H1 (cell line): ENCODE results near the gene PHLPP2. TPM values are rescaled to one million over a fixed set of nuclear protein-coding genes. Genes with fewer than 3 reads are reported as not detected.

Experiments used
- CTCF ChIA-PET: fragments of 300-600 bp; sonication (Branson Sonifier 250); formaldehyde crosslinking; loops from one replicate; lab custom pipeline; 2021; ENCODE audit not compliant: partially characterized antibody; lab: Charles Lee
- POLR2A ChIA-PET: fragments of 300-600 bp; sonication (Branson Sonifier 250); formaldehyde crosslinking; loops from one replicate; lab custom pipeline; 2021; ENCODE audit warnings: inconsistent platforms; ENCODE audit not compliant: partially characterized antibody; lab: Charles Lee
- DNase-seq, 2 experiments: peaks; one replicate each; pipeline versions ENCODE4 v3.0.0 to v3.0.0-alpha.2; 2010 to 2022; ENCODE audit warnings: low spot score in 2 of 2, low read depth in 1 of 2, mixed read lengths in 1 of 2
- FAIRE-seq: peaks from 2 replicates; lab custom pipeline; 2011; peaks lifted over from hg19 to GRCh38; lab: Jason Lieb, UNC
- H2AFZ ChIP-seq: 2 replicates; pipeline ENCODE4 v1.8.1; 2012; ENCODE audit warnings: low read length, inconsistent platforms
- H2AK5ac ChIP-seq: 2 replicates; pipeline ENCODE4 v1.6.1; 2013; ENCODE audit warnings: low read depth, low read length
- H2BK120ac ChIP-seq: replicated peaks from 2 replicates; pipeline ENCODE3; 2013; ENCODE audit warnings: low read depth, low read length, inconsistent platforms
- H2BK12ac ChIP-seq: 2 replicates; pipeline ENCODE4 v1.6.1; 2013; ENCODE audit warnings: low read depth, low read length
- H2BK15ac ChIP-seq: 2 replicates; pipeline ENCODE4 v1.6.1; 2013; ENCODE audit warnings: low read length
- H2BK20ac ChIP-seq: 2 replicates; pipeline ENCODE4 v1.6.1; 2013; ENCODE audit warnings: low read length
- H2BK5ac ChIP-seq: 2 replicates; pipeline ENCODE4 v1.6.1; 2013; ENCODE audit warnings: low read depth, low read length
- H3K14ac ChIP-seq: 2 replicates; pipeline ENCODE4 v1.6.1; 2013; ENCODE audit warnings: inconsistent platforms; ENCODE audit not compliant: insufficient read length
- H3K18ac ChIP-seq: 2 replicates; pipeline ENCODE4 v1.6.1; 2013; ENCODE audit warnings: low read length; ENCODE audit errors: extremely low read depth
- H3K23ac ChIP-seq: 2 replicates; pipeline ENCODE4 v1.6.1; 2013; ENCODE audit warnings: inconsistent platforms; ENCODE audit not compliant: insufficient read length
- H3K23me2 ChIP-seq: 2 replicates; pipeline ENCODE4 v1.6.1; 2013; ENCODE audit warnings: low read depth, low read length
- H3K27ac ChIP-seq: 2 replicates; pipeline ENCODE4 v1.6.1; 2011; ENCODE audit warnings: low read depth, low read length, inconsistent platforms
- H3K27me3 ChIP-seq, 4 experiments: replicated peaks in 1 of 4; 1 replicate in 1 of 4; 2 replicates in 3 of 4; pipeline versions ENCODE4 v1.6.1 to v1.8.1; 2011 to 2013; ENCODE audit warnings: low read length in 3 of 4, mild to moderate bottlenecking in 3 of 4, inconsistent platforms in 2 of 4, mixed read lengths in 2 of 4, moderate library complexity in 1 of 4; ENCODE audit not compliant: control insufficient read depth in 3 of 4, insufficient read depth in 3 of 4; ENCODE audit errors: extremely low read depth in 1 of 4
- H3K36me3 ChIP-seq, 4 experiments: 2 replicates each; pipeline versions ENCODE4 v1.6.1 to v1.8.1; 2011 to 2013; ENCODE audit warnings: mild to moderate bottlenecking in 4 of 4, low read length in 3 of 4, moderate library complexity in 2 of 4, control low read depth in 1 of 4, inconsistent platforms in 1 of 4; ENCODE audit not compliant: insufficient read depth in 4 of 4, control insufficient read depth in 2 of 4
- H3K4ac ChIP-seq: replicated peaks from 2 replicates; pipeline ENCODE3; 2013; ENCODE audit warnings: low read length, low read depth, mixed read lengths, inconsistent platforms; ENCODE audit not compliant: insufficient read length
- H3K4me1 ChIP-seq, 4 experiments: replicated peaks in 1 of 4; 1 replicate in 1 of 4; 2 replicates in 3 of 4; pipeline versions ENCODE4 v1.6.1 to v1.8.1; 2011 to 2013; ENCODE audit warnings: low read length in 3 of 4, inconsistent platforms in 2 of 4, mixed read lengths in 1 of 4; ENCODE audit not compliant: insufficient read depth in 4 of 4, control insufficient read depth in 3 of 4
- H3K4me2 ChIP-seq, 2 experiments: 2 replicates each; pipeline versions ENCODE4 v1.6.1 to v1.8.1; 2011 to 2013; ENCODE audit warnings: low read depth in 2 of 2, low read length in 2 of 2, control low read depth in 1 of 2, inconsistent platforms in 1 of 2, mild to moderate bottlenecking in 1 of 2; ENCODE audit not compliant: insufficient read depth in 1 of 2
- H3K4me3 ChIP-seq, 4 experiments: fragments of 200-600, 300-600 bp in 1 of 4; sonication (generic), shearing (Covaris generic), sonication (Bioruptor Twin) in 1 of 4; 2 replicates each; pipeline versions ENCODE4 v1.5.1 to v1.8.1; 2011 to 2016; ENCODE audit warnings: low read length in 4 of 4, low read depth in 3 of 4, control low read depth in 2 of 4, inconsistent platforms in 2 of 4, mild to moderate bottlenecking in 2 of 4, mixed read lengths in 1 of 4, moderate library complexity in 1 of 4; ENCODE audit not compliant: insufficient read depth in 2 of 4; ENCODE audit errors: extremely low read depth in 1 of 4
- H3K56ac ChIP-seq: replicated peaks from 2 replicates; pipeline ENCODE3; 2013; ENCODE audit warnings: low read depth, mild to moderate bottlenecking, mixed read lengths, low read length, inconsistent platforms; ENCODE audit not compliant: insufficient read length
- H3K79me1 ChIP-seq: 2 replicates; pipeline ENCODE4 v1.6.1; 2013; ENCODE audit warnings: low read depth, low read length, control low read depth
- H3K79me2 ChIP-seq, 2 experiments: 2 replicates each; pipeline versions ENCODE4 v1.6.1 to v1.8.1; 2012 to 2013; ENCODE audit warnings: low read length in 2 of 2, mild to moderate bottlenecking in 2 of 2, inconsistent platforms in 1 of 2; ENCODE audit not compliant: insufficient read depth in 2 of 2, control insufficient read depth in 1 of 2
- H3K9ac ChIP-seq, 4 experiments: replicated peaks in 1 of 4; 1 replicate in 1 of 4; 2 replicates in 3 of 4; pipeline versions ENCODE4 v1.6.1 to v1.8.1; 2011 to 2013; ENCODE audit warnings: low read depth in 3 of 4, low read length in 3 of 4, control low read depth in 2 of 4, mild to moderate bottlenecking in 2 of 4, moderate library complexity in 2 of 4, inconsistent platforms in 1 of 4; ENCODE audit errors: extremely low read depth in 1 of 4
- H3K9me3 ChIP-seq, 2 experiments: 2 replicates each; pipeline versions ENCODE4 v1.6.1 to v1.8.1; 2012 to 2013; ENCODE audit warnings: mild to moderate bottlenecking in 2 of 2, moderate library complexity in 2 of 2, control low read depth in 1 of 2, inconsistent platforms in 1 of 2, low read depth in 1 of 2, low read length in 1 of 2, mixed read lengths in 1 of 2; ENCODE audit not compliant: insufficient read depth in 2 of 2
- H4K20me1 ChIP-seq, 2 experiments: replicated peaks in 1 of 2; 2 replicates each; pipeline versions ENCODE3 to v1.8.1; 2011 to 2013; ENCODE audit warnings: inconsistent platforms in 2 of 2, low read length in 2 of 2, mild to moderate bottlenecking in 1 of 2; ENCODE audit not compliant: insufficient read depth in 2 of 2, control insufficient read depth in 1 of 2
- H4K5ac ChIP-seq: 2 replicates; pipeline ENCODE4 v1.6.1; 2013; ENCODE audit warnings: low read length, low read depth, mixed read lengths, inconsistent platforms; ENCODE audit not compliant: insufficient read length
- H4K8ac ChIP-seq: 2 replicates; pipeline ENCODE4 v1.8.0; 2013; ENCODE audit warnings: mild to moderate bottlenecking, moderate library complexity, low read length, inconsistent platforms; ENCODE audit not compliant: insufficient read depth; ENCODE audit errors: extremely low read depth
- H4K91ac ChIP-seq: replicated peaks from 2 replicates; pipeline ENCODE3; 2013; ENCODE audit warnings: low read length, mixed read lengths, inconsistent platforms; ENCODE audit not compliant: insufficient read length
- CEBPB ChIP-seq: IDR thresholded peaks from 2 replicates; pipeline ENCODE4 v1.6.1; 2012; ENCODE audit warnings: low read depth, low read length
- CHD2 ChIP-seq: IDR thresholded peaks from 2 replicates; pipeline ENCODE4 v1.6.1; 2012; ENCODE audit warnings: low read length, improper control_type of control experiment
- EGR1 ChIP-seq: IDR thresholded peaks from 2 replicates; pipeline ENCODE4 v1.6.1; 2011; ENCODE audit warnings: low read depth, low read length, borderline replicate concordance
- NRF1 ChIP-seq: IDR thresholded peaks from 2 replicates; pipeline ENCODE4 v1.6.1; 2011; ENCODE audit warnings: mild to moderate bottlenecking, low read depth, low read length, improper control_type of control experiment
- POLR2A ChIP-seq, 2 experiments: IDR thresholded peaks; 1 replicate in 1 of 2; 2 replicates in 1 of 2; pipeline ENCODE4 v1.6.1; 2011; ENCODE audit warnings: low read depth in 2 of 2, low read length in 2 of 2, mild to moderate bottlenecking in 2 of 2; ENCODE audit errors: control extremely low read depth in 1 of 2
- WGBS, 2 experiments: shearing (Covaris generic) in 1 of 2; methylation state at CpG; one replicate each; pipeline versions ENCODE4 v1.1.6 to v1.1.7; 2013 to 2015; ENCODE audit warnings: low lambda C conversion rate in 2 of 2, mixed read lengths in 2 of 2, inconsistent platforms in 1 of 2, low coverage in 1 of 2, missing lambda C conversion rate in 1 of 2; ENCODE audit not compliant: insufficient replicate concordance in 2 of 2, insufficient coverage in 1 of 2, insufficient read length in 1 of 2; ENCODE audit errors: extremely low coverage in 1 of 2, missing lambda C conversion rate in 1 of 2; 5-methylcytosine and 5-hydroxymethylcytosine counted together
- long read RNA-seq, 2 experiments: library from RNA in 1 of 2; library from capped mRNA in 1 of 2; stranded (forward); transcript quantifications; one replicate each; pipeline ENCODE4 v2.0.0, GENCODE V29; 2021; ENCODE audit warnings: inconsistent platforms in 1 of 2
- polyA minus RNA-seq, 3 experiments: library from RNA; depleted of rRNA, polyadenylated mRNA; stranded (reverse); fragments of >200 nt; gene quantifications; 1 replicate in 2 of 3; 2 replicates in 1 of 3; pipeline ENCODE4 v1.2.3, GENCODE V29; 2011
- polyA plus RNA-seq, 7 experiments: library from polyadenylated mRNA; depleted of rRNA in 3 of 7; stranded (reverse) in 5 of 7; unstranded in 2 of 7; fragments of >200 nt in 5 of 7; fragments of 200-250 nt in 2 of 7; gene quantifications; 1 replicate in 5 of 7; 2 replicates in 1 of 7; 4 replicates in 1 of 7; pipeline versions ENCODE4 v1.2.1 to v1.2.3, GENCODE V29; 2011 to 2013; ENCODE audit warnings: missing spikeins in 2 of 7, mixed read lengths in 2 of 7
- total RNA-seq: library from RNA; stranded (reverse); fragmentation: NEBNext Ultra II Directional; extraction: Animal tissue kit (Norgen Biotek cat#: 25700); gene quantifications from 2 replicates; pipeline ENCODE4 v1.2.1, GENCODE V29; 2021
- TF ChIP-seq, protein P1 (sequence below): IDR thresholded peaks from 2 replicates; pipeline ENCODE4 v1.6.1; 2012; ENCODE audit warnings: inconsistent platforms

PHLPP2 gene, protein sequence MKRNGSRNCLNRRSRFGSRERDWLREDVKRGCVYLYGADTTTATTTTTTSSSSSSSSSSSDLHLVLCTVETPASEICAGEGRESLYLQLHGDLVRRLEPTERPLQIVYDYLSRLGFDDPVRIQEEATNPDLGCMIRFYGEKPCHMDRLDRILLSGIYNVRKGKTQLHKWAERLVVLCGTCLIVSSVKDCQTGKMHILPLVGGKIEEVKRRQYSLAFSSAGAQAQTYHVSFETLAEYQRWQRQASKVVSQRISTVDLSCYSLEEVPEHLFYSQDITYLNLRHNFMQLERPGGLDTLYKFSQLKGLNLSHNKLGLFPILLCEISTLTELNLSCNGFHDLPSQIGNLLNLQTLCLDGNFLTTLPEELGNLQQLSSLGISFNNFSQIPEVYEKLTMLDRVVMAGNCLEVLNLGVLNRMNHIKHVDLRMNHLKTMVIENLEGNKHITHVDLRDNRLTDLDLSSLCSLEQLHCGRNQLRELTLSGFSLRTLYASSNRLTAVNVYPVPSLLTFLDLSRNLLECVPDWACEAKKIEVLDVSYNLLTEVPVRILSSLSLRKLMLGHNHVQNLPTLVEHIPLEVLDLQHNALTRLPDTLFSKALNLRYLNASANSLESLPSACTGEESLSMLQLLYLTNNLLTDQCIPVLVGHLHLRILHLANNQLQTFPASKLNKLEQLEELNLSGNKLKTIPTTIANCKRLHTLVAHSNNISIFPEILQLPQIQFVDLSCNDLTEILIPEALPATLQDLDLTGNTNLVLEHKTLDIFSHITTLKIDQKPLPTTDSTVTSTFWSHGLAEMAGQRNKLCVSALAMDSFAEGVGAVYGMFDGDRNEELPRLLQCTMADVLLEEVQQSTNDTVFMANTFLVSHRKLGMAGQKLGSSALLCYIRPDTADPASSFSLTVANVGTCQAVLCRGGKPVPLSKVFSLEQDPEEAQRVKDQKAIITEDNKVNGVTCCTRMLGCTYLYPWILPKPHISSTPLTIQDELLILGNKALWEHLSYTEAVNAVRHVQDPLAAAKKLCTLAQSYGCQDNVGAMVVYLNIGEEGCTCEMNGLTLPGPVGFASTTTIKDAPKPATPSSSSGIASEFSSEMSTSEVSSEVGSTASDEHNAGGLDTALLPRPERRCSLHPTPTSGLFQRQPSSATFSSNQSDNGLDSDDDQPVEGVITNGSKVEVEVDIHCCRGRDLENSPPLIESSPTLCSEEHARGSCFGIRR (N-terminal part only)
- total RNA-seq (12.8 and 12.9 TPM in 2 replicates), polyA plus RNA-seq (2011; rRNA removed) (6.2 and 7.3 TPM in 2 replicates), polyA minus RNA-seq (2011; rRNA and poly(A)+ RNA removed) (38.1 and 51.2 TPM in 2 replicates)
- polyA plus RNA-seq (2011; cell fraction: cytosol; rRNA removed) = 8.4 TPM
- polyA plus RNA-seq (2011; cell fraction: nucleus; rRNA removed) = 12.3 TPM
- polyA plus RNA-seq (2012, experiment 1 of 2) = 6.0 to 7.7 TPM (median 7.4 TPM) in 4 replicates
- polyA plus RNA-seq (2012, experiment 2 of 2) = 0.55 TPM
- polyA plus RNA-seq (2013, experiment 1 of 2) = 5.1 TPM
- polyA plus RNA-seq (2013, experiment 2 of 2) = 5.6 TPM
- polyA minus RNA-seq (2011; cell fraction: cytosol; rRNA and poly(A)+ RNA removed) = 14.8 TPM
- polyA minus RNA-seq (2011; cell fraction: nucleus; rRNA and poly(A)+ RNA removed) = 21.3 TPM
- long read RNA-seq, experiment 1, partial matches to known transcripts = 0 of 9 reads
- long read RNA-seq, experiment 1, other reads (novel, unspliced or antisense) = 9 of 9 reads
- long read RNA-seq, experiment 2, partial matches to known transcripts = 0 of 3 reads
- long read RNA-seq, experiment 2, other reads (novel, unspliced or antisense) = 3 of 3 reads

- no peak within 1 kb of the TSS for H2BK15ac ChIP-seq
- no peak within 1 kb of the TSS for H3K56ac ChIP-seq
- H2AK5ac ChIP-seq = no peak within 1 kb of the TSS
- POLR2A ChIA-PET = interaction anchor here (1.8 to 2.0 kb wide), 2 partner anchors 11 to 17 kb away, joined by 6 to 21 read pairs; no protein-coding TSS in a partner anchor
- peak within 1 kb of the TSS; percentile 16 to 80 (median 70); a peak in 5 of 7 replicates for H3K9ac ChIP-seq
- DNase-seq (no peak), FAIRE-seq (no peak)
- no peaks in the 10 kb centered on the region for H3K9me3 ChIP-seq
- H3K4me3 ChIP-seq = peak within 1 kb of the TSS; percentile 68 to 86 (median 76)
- peaks cover 0 to 23% of the 10 kb centered on the region in 2 experiments; a peak in 2 of 4 replicates for H3K79me2 ChIP-seq
- no peak within 1 kb of the TSS for H3K14ac ChIP-seq
- WGBS, 2 experiments = 46% methylated on average over 10 of the region's 10 CpGs; no CpG with 5 or more reads in 1 of the 2 experiments
- 0 out of 2 replicates have a peak within 1 kb of the TSS, but pooled peaks have one; percentile 20 for H2AFZ ChIP-seq
- no peak within 1 kb of the TSS for H2BK20ac ChIP-seq
- H3K18ac ChIP-seq = no peak within 1 kb of the TSS
- no peak within 1 kb of the TSS for H3K4ac ChIP-seq
- no peak within 1 kb of the TSS for H2BK120ac ChIP-seq
- H3K23me2 ChIP-seq = peaks cover 3% of the 10 kb centered on the region; the same call in 1 of the 2 replicates
- no peaks in the 10 kb centered on the region; a peak in 3 of 7 replicates for H3K27me3 ChIP-seq
- no peak within 1 kb of the TSS for H4K5ac ChIP-seq
- no peaks in the 10 kb centered on the region for H3K79me1 ChIP-seq
- H3K36me3 ChIP-seq = no peaks in the 10 kb centered on the region
- peaks cover 0 to 1% of the 10 kb centered on the region in 2 experiments for H4K20me1 ChIP-seq
- peak within 1 kb of the TSS; percentile 54; the same call in 1 of the 2 replicates for H4K8ac ChIP-seq
- no peak within 1 kb of the TSS for H4K91ac ChIP-seq
- CTCF ChIA-PET = no interaction called here
- no peak within 1 kb of the TSS for H3K23ac ChIP-seq
- peaks cover 0 to 3% (median 1%) of the 10 kb centered on the region in 4 experiments; a peak in 2 of 7 replicates for H3K4me1 ChIP-seq
- H3K4me2 ChIP-seq = peak within 1 kb of the TSS; percentile 63 to 76
- no peak within 1 kb of the TSS for H2BK12ac ChIP-seq
- H3K27ac ChIP-seq = peak within 1 kb of the TSS; percentile 38; the same call in 1 of the 2 replicates
- no peak within 1 kb of the TSS; the same call in 1 of the 2 replicates for H2BK5ac ChIP-seq
- TF ChIP-seq CHD2 (no peak), CEBPB (no peak), EGR1 (no peak), POLR2A (IDR thresholded peaks at IDR 0.05; ENCODE audit: control extremely low read depth in 1 of 2, low read depth in 2 of 2, low read length in 2 of 2) (no peak), NRF1 (no peak)
- TF ChIP-seq, protein P1, sequence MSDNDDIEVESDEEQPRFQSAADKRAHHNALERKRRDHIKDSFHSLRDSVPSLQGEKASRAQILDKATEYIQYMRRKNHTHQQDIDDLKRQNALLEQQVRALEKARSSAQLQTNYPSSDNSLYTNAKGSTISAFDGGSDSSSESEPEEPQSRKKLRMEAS = no peak
Observed at GRCh38 chr16:71724320-71724751, at the start of gene PHLPP2. Gene PHLPP2, minus strand, starts transcription at chr16:71724701. Its CDS starts 9,906 bp downstream, at chr16:71714795.
